NT2/D1 (cell line): ENCODE measurements around the gene RTRAF.

Experiments
- SUZ12 ChIP-seq: IDR thresholded peaks from 2 replicates; pipeline ENCODE4 v1.6.1; 2011; ENCODE audit not compliant: insufficient read length, insufficient read depth; ENCODE audit errors: extremely low read depth
- YY1 ChIP-seq: IDR thresholded peaks from 2 replicates; pipeline ENCODE4 v1.6.1; 2011; ENCODE audit not compliant: insufficient read length, insufficient read depth
- ZNF274 ChIP-seq: IDR thresholded peaks from 2 replicates; pipeline ENCODE4 v1.6.1; 2011; ENCODE audit warnings: mild to moderate bottlenecking, low read depth, low read length

DNA sequence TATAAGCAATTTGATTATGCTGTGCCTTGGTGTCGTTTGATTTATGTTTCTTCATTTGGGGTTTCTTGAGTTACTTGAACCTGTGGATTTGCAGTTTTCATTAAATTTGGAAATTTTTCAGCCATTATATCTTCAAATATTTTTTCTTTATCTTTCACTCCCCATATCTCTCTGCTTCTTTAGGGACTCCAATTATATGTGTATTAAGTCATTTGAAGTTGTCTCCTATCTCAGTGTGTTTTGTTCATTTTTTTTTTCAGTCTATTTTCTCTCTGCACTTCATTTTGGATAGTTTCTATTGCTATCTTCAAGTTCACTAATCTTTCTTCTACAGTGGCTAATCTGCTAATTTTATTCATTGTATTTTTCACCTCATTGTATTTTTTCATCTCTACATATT is 29.4 kb upstream of the RTRAF start:
- no peak for TF ChIP-seq YY1
- TF ChIP-seq ZNF274, result no peak
- TF ChIP-seq SUZ12, result no peak
